WTC11 (cell line): Measurements from ENCODE around the gene ZNF235. TPM values are rescaled to one million over a fixed set of nuclear protein-coding genes. Genes with fewer than 3 reads are reported as not detected.

ENCODE experiments used
- ATAC-seq: fragments of 200-7000 bp; cut with Tn5 transposase; 2 replicates; pipeline ENCODE4 v1.10.0; 2021; ENCODE audit warnings: mild to moderate bottlenecking, moderate library complexity
- CTCF ChIA-PET: fragments of 300-600 bp; sonication (Branson Sonifier 250); formaldehyde crosslinking; loops from one replicate; lab custom pipeline; 2021; ENCODE audit warnings: antibody characterized with exemption; lab: Charles Lee
- POLR2A ChIA-PET: fragments of 350-600 bp; sonication (Branson Sonifier 250); formaldehyde crosslinking; loops from one replicate; lab custom pipeline; 2021; ENCODE audit warnings: antibody characterized with exemption; lab: Charles Lee
- DNase-seq: peaks from one replicate; pipeline ENCODE4 v3.0.0; 2021; ENCODE audit warnings: low spot score
- H3K27ac Mint-ChIP-seq: 2 replicates; pipeline ENCODE4 v1.8.0; 2021; ENCODE audit warnings: mixed read lengths
- H3K27me3 Mint-ChIP-seq: 2 replicates; pipeline ENCODE4 v1.8.0; 2021; ENCODE audit warnings: low read depth, mild to moderate bottlenecking, moderate library complexity, mixed read lengths
- H3K36me3 Mint-ChIP-seq: 2 replicates; pipeline ENCODE4 v1.8.0; 2021; ENCODE audit warnings: mixed read lengths
- H3K4me1 Mint-ChIP-seq: 2 replicates; pipeline ENCODE4 v1.8.0; 2022; ENCODE audit warnings: mixed read lengths
- H3K4me3 Mint-ChIP-seq: 2 replicates; pipeline ENCODE4 v1.8.0; 2021; ENCODE audit warnings: mild to moderate bottlenecking, moderate library complexity, mixed read lengths
- H3K9me3 Mint-ChIP-seq: 2 replicates; pipeline ENCODE4 v1.8.0; 2021; ENCODE audit warnings: mixed read lengths
- CBFB ChIP-seq: sonication (generic); formaldehyde crosslinking; IDR thresholded peaks from 2 replicates; pipeline ENCODE4 v1.8.1; 2022; ENCODE audit warnings: mild to moderate bottlenecking, low read depth, missing genetic modification reagents
- CREM ChIP-seq: sonication (generic); formaldehyde crosslinking; IDR thresholded peaks from 2 replicates; pipeline ENCODE4 v1.8.1; 2022; ENCODE audit warnings: mild to moderate bottlenecking, missing genetic modification reagents, moderate library complexity
- FOXJ3 ChIP-seq: sonication (generic); formaldehyde crosslinking; IDR thresholded peaks from 2 replicates; pipeline ENCODE4 v1.9.0; 2021; ENCODE audit warnings: missing genetic modification reagents, mild to moderate bottlenecking, borderline replicate concordance
- IRF2 ChIP-seq: sonication (generic); formaldehyde crosslinking; IDR thresholded peaks from 2 replicates; pipeline ENCODE4 v1.8.0; 2022; ENCODE audit warnings: low read depth, missing genetic modification reagents, borderline replicate concordance
- MXD4 ChIP-seq: fragments of 250-450 bp; sonication (Bioruptor Pico); IDR thresholded peaks from 2 replicates; pipeline ENCODE4 v1.8.0; 2021; ENCODE audit warnings: mild to moderate bottlenecking, moderate library complexity, borderline replicate concordance
- NR1H2 ChIP-seq: sonication (generic); formaldehyde crosslinking; IDR thresholded peaks from 2 replicates; pipeline ENCODE4 v1.9.0; 2021; ENCODE audit warnings: mild to moderate bottlenecking, moderate library complexity, missing genetic modification reagents
- NR3C1 ChIP-seq: sonication (generic); formaldehyde crosslinking; conservative IDR thresholded peaks from 2 replicates; pipeline ENCODE4 v1.8.1; 2023; ENCODE audit warnings: low read depth, mild to moderate bottlenecking, missing genetic modification reagents
- RELA ChIP-seq: sonication (generic); formaldehyde crosslinking; IDR thresholded peaks from 2 replicates; pipeline ENCODE4 v1.8.1; 2022; ENCODE audit warnings: missing genetic modification reagents, mild to moderate bottlenecking, borderline replicate concordance
- SMAD3 ChIP-seq: sonication (generic); formaldehyde crosslinking; IDR thresholded peaks from 2 replicates; pipeline ENCODE4 v1.8.0; 2022; ENCODE audit warnings: missing genetic modification reagents, mild to moderate bottlenecking, borderline replicate concordance
- TCF7 ChIP-seq: sonication (generic); formaldehyde crosslinking; IDR thresholded peaks from 2 replicates; pipeline ENCODE4 v1.8.0; 2022; ENCODE audit warnings: mild to moderate bottlenecking, low read depth, missing genetic modification reagents, moderate library complexity
- TEAD1 ChIP-seq: sonication (generic); formaldehyde crosslinking; IDR thresholded peaks from 2 replicates; pipeline ENCODE4 v1.8.0; 2022; ENCODE audit warnings: mild to moderate bottlenecking, missing genetic modification reagents
- ZBTB21 ChIP-seq: sonication (generic); formaldehyde crosslinking; IDR thresholded peaks from 2 replicates; pipeline ENCODE4 v1.8.1; 2023; ENCODE audit warnings: mild to moderate bottlenecking, missing genetic modification reagents, borderline replicate concordance
- ZNF232 ChIP-seq: sonication (generic); formaldehyde crosslinking; IDR thresholded peaks from 2 replicates; pipeline ENCODE4 v1.8.0; 2022; ENCODE audit warnings: mild to moderate bottlenecking, missing genetic modification reagents
- ZNF263 ChIP-seq: sonication (generic); formaldehyde crosslinking; IDR thresholded peaks from 2 replicates; pipeline ENCODE4 v1.8.1; 2022; ENCODE audit warnings: low read depth, mild to moderate bottlenecking, moderate library complexity, missing genetic modification reagents
- total RNA-seq: library from RNA; stranded (reverse); gene quantifications from 3 replicates; pipeline ENCODE4 v1.2.3, GENCODE V29; 2021
- TF ChIP-seq, protein P1 (sequence below): fragments of 250-450 bp; sonication (Bioruptor Pico); IDR thresholded peaks from 2 replicates; pipeline ENCODE4 v1.9.0; 2021; ENCODE audit warnings: moderate library complexity, mild to moderate bottlenecking, inconsistent platforms, borderline replicate concordance
- TF ChIP-seq, protein P2 (sequence below): sonication (generic); formaldehyde crosslinking; IDR thresholded peaks from 2 replicates; pipeline ENCODE4 v1.8.1; 2023; ENCODE audit warnings: mild to moderate bottlenecking, missing genetic modification reagents, borderline replicate concordance
- TF ChIP-seq, protein P3 (sequence below): sonication (generic); formaldehyde crosslinking; conservative IDR thresholded peaks from 2 replicates; pipeline ENCODE4 v1.8.1; 2022; ENCODE audit warnings: mild to moderate bottlenecking, missing genetic modification reagents
- TF ChIP-seq, protein P4 (sequence below): sonication (generic); formaldehyde crosslinking; IDR thresholded peaks from 2 replicates; pipeline ENCODE4 v1.8.0; 2022; ENCODE audit warnings: mild to moderate bottlenecking, missing genetic modification reagents
- TF ChIP-seq, protein P5 (sequence below): sonication (generic); formaldehyde crosslinking; IDR thresholded peaks from 2 replicates; pipeline ENCODE4 v1.8.1; 2023; ENCODE audit warnings: mild to moderate bottlenecking, missing genetic modification reagents
- TF ChIP-seq, protein P6 (sequence below): fragments of 250-450 bp; sonication (Bioruptor Pico); IDR thresholded peaks from 2 replicates; pipeline ENCODE4 v1.9.0; 2021; ENCODE audit warnings: mild to moderate bottlenecking
- TF ChIP-seq, protein P7 (sequence below): sonication (generic); formaldehyde crosslinking; IDR thresholded peaks from 2 replicates; pipeline ENCODE4 v1.8.0; 2022; ENCODE audit warnings: mild to moderate bottlenecking, missing genetic modification reagents
- TF ChIP-seq, protein P8 (sequence below): sonication (generic); formaldehyde crosslinking; conservative IDR thresholded peaks from 2 replicates; pipeline ENCODE4 v1.8.1; 2023; ENCODE audit warnings: mild to moderate bottlenecking, low read depth, missing genetic modification reagents, moderate library complexity

The ZNF235 gene
- total RNA-seq, 1 experiment from 2014 or later: 3.9 TPM

DNA sequence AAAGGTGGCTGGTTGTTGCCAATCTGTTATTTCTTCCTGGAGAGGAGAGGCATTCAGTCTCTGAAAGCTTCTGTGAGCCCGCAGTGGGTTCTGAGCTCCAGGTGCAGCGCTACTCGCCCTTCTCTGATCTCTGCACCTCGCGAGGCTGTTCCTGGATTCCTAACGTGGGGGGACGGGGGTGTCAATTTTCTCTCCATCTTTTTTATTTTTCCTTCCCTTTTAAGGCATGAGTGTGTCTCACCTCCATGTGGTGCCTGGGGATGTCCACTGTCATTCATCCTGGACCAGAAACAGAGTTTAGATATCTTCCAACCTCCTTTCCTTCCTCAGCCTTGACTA lies 44.5 kb downstream of the ZNF235 start (continued):
- no peak for TF ChIP-seq TCF7 (CRISPR knock-in tag)
- TF ChIP-seq ZBTB21 (CRISPR knock-in tag): no peak
- no peak for TF ChIP-seq NR1H2 (CRISPR knock-in tag)
- TF ChIP-seq, protein P1, sequence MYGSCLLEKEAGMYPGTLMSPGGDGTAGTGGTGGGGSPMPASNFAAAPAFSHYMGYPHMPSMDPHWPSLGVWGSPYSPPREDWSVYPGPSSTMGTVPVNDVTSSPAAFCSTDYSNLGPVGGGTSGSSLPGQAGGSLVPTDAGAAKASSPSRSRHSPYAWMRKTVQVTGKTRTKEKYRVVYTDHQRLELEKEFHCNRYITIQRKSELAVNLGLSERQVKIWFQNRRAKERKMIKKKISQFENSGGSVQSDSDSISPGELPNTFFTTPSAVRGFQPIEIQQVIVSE: no peak
- TF ChIP-seq ZNF263: no peak
- TF ChIP-seq, protein P2, sequence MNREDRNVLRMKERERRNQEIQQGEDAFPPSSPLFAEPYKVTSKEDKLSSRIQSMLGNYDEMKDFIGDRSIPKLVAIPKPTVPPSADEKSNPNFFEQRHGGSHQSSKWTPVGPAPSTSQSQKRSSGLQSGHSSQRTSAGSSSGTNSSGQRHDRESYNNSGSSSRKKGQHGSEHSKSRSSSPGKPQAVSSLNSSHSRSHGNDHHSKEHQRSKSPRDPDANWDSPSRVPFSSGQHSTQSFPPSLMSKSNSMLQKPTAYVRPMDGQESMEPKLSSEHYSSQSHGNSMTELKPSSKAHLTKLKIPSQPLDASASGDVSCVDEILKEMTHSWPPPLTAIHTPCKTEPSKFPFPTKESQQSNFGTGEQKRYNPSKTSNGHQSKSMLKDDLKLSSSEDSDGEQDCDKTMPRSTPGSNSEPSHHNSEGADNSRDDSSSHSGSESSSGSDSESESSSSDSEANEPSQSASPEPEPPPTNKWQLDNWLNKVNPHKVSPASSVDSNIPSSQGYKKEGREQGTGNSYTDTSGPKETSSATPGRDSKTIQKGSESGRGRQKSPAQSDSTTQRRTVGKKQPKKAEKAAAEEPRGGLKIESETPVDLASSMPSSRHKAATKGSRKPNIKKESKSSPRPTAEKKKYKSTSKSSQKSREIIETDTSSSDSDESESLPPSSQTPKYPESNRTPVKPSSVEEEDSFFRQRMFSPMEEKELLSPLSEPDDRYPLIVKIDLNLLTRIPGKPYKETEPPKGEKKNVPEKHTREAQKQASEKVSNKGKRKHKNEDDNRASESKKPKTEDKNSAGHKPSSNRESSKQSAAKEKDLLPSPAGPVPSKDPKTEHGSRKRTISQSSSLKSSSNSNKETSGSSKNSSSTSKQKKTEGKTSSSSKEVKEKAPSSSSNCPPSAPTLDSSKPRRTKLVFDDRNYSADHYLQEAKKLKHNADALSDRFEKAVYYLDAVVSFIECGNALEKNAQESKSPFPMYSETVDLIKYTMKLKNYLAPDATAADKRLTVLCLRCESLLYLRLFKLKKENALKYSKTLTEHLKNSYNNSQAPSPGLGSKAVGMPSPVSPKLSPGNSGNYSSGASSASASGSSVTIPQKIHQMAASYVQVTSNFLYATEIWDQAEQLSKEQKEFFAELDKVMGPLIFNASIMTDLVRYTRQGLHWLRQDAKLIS: no peak
- TF ChIP-seq MXD4 (CRISPR knock-in tag): no peak
- TF ChIP-seq, protein P3, sequence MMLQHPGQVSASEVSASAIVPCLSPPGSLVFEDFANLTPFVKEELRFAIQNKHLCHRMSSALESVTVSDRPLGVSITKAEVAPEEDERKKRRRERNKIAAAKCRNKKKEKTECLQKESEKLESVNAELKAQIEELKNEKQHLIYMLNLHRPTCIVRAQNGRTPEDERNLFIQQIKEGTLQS (CRISPR knock-in tag): no peak
- TF ChIP-seq, protein P4, sequence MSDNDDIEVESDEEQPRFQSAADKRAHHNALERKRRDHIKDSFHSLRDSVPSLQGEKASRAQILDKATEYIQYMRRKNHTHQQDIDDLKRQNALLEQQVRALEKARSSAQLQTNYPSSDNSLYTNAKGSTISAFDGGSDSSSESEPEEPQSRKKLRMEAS (CRISPR knock-in tag): no peak

DNA sequence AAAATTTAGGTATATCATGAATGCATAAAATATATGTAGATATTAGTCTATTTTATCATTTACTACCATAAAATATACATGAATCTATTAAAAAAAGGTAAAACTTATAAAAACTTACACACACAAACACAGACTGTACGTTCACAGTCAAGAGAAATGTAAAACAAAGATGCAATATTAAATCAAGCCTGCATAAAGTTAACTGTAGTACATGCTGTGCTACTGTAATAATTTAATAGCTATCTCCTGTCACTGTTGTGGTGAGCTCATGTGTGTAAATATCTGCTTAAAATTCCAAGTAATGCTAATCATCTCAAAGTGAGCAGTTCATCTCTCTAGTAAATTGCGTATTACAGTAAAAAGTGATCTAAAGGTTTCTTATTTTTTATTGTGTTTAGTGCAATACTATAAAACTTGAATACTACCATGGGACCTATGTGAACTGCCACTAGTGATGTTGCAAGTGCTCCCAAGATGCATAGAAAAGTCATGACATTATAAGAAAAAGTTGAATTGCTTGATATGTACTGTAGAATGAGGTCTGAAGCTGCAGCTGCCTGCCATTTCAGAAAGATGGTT lies 45.9 kb downstream of the ZNF235 start:
- ChIA-PET CTCF (no interaction called here), POLR2A (no interaction called here)
- DNase-seq (no peak), ATAC-seq (no peak)
- Mint-ChIP-seq H3K4me1 (peaks cover 7% of the 10 kb centered on the region), H3K27me3 (peaks cover 6% of the 10 kb centered on the region), H3K4me3 (peak overlapping the region; percentile 92), H3K9me3 (peaks cover 39% of the 10 kb centered on the region), H3K36me3 (peaks cover 20% of the 10 kb centered on the region), H3K27ac (no peak overlapping the region)
- no peak for TF ChIP-seq CBFB (CRISPR knock-in tag)
- no peak for TF ChIP-seq IRF2
- TF ChIP-seq, protein P5, sequence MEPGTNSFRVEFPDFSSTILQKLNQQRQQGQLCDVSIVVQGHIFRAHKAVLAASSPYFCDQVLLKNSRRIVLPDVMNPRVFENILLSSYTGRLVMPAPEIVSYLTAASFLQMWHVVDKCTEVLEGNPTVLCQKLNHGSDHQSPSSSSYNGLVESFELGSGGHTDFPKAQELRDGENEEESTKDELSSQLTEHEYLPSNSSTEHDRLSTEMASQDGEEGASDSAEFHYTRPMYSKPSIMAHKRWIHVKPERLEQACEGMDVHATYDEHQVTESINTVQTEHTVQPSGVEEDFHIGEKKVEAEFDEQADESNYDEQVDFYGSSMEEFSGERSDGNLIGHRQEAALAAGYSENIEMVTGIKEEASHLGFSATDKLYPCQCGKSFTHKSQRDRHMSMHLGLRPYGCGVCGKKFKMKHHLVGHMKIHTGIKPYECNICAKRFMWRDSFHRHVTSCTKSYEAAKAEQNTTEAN: no peak
- TF ChIP-seq, protein P6, sequence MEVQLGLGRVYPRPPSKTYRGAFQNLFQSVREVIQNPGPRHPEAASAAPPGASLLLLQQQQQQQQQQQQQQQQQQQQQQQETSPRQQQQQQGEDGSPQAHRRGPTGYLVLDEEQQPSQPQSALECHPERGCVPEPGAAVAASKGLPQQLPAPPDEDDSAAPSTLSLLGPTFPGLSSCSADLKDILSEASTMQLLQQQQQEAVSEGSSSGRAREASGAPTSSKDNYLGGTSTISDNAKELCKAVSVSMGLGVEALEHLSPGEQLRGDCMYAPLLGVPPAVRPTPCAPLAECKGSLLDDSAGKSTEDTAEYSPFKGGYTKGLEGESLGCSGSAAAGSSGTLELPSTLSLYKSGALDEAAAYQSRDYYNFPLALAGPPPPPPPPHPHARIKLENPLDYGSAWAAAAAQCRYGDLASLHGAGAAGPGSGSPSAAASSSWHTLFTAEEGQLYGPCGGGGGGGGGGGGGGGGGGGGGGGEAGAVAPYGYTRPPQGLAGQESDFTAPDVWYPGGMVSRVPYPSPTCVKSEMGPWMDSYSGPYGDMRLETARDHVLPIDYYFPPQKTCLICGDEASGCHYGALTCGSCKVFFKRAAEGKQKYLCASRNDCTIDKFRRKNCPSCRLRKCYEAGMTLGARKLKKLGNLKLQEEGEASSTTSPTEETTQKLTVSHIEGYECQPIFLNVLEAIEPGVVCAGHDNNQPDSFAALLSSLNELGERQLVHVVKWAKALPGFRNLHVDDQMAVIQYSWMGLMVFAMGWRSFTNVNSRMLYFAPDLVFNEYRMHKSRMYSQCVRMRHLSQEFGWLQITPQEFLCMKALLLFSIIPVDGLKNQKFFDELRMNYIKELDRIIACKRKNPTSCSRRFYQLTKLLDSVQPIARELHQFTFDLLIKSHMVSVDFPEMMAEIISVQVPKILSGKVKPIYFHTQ (CRISPR knock-in tag): no peak
- no peak for TF ChIP-seq FOXJ3
- TF ChIP-seq CREM (CRISPR knock-in tag): no peak
- TF ChIP-seq, protein P7, sequence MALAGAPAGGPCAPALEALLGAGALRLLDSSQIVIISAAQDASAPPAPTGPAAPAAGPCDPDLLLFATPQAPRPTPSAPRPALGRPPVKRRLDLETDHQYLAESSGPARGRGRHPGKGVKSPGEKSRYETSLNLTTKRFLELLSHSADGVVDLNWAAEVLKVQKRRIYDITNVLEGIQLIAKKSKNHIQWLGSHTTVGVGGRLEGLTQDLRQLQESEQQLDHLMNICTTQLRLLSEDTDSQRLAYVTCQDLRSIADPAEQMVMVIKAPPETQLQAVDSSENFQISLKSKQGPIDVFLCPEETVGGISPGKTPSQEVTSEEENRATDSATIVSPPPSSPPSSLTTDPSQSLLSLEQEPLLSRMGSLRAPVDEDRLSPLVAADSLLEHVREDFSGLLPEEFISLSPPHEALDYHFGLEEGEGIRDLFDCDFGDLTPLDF (CRISPR knock-in tag): no peak
- TF ChIP-seq, protein P8, sequence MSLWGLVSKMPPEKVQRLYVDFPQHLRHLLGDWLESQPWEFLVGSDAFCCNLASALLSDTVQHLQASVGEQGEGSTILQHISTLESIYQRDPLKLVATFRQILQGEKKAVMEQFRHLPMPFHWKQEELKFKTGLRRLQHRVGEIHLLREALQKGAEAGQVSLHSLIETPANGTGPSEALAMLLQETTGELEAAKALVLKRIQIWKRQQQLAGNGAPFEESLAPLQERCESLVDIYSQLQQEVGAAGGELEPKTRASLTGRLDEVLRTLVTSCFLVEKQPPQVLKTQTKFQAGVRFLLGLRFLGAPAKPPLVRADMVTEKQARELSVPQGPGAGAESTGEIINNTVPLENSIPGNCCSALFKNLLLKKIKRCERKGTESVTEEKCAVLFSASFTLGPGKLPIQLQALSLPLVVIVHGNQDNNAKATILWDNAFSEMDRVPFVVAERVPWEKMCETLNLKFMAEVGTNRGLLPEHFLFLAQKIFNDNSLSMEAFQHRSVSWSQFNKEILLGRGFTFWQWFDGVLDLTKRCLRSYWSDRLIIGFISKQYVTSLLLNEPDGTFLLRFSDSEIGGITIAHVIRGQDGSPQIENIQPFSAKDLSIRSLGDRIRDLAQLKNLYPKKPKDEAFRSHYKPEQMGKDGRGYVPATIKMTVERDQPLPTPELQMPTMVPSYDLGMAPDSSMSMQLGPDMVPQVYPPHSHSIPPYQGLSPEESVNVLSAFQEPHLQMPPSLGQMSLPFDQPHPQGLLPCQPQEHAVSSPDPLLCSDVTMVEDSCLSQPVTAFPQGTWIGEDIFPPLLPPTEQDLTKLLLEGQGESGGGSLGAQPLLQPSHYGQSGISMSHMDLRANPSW (CRISPR knock-in tag): no peak
- TF ChIP-seq TEAD1 (CRISPR knock-in tag): no peak
- TF ChIP-seq RELA (CRISPR knock-in tag): no peak
- TF ChIP-seq NR3C1: no peak
- TF ChIP-seq ZBTB21 (CRISPR knock-in tag): no peak
- TF ChIP-seq SMAD3: no peak
- no peak for TF ChIP-seq ZNF232 (CRISPR knock-in tag)
